ENCODE measurements around the gene FYN. TPM values are rescaled to one million over a fixed set of nuclear protein-coding genes. Genes with fewer than 3 reads are reported as not detected.

Gene FYN
- total RNA-seq, result 37.3 and 51.3 TPM in 2 replicates

GRCh38 chr6:111873178-111874024 is at the start of gene FYN:
Gene FYN, minus strand, starts transcription at chr6:111873452. Its CDS starts 153,401 bp downstream, at chr6:111720051.

Other genes with a start within 250 kb of the FYN start
- under 0.01 TPM in 1 of 2 replicates, not detected in the other for gene CCN6, start 180.7 kb upstream of the FYN start, total RNA-seq
- gene TUBE1, start 214.0 kb upstream of the FYN start, total RNA-seq, result 16.8 and 18.0 TPM in 2 replicates
- gene FAM229B, start 214.1 kb upstream of the FYN start, total RNA-seq, result 28.1 and 33.0 TPM in 2 replicates

Measured in bronchus fibroblast of lung (primary cell).